HepG2 (cell line): ENCODE data around the gene NODAL. TPM values are rescaled to one million over a fixed set of nuclear protein-coding genes. Genes with fewer than 3 reads are reported as not detected.

Experiments
- ETV6 ChIP-seq: sonication (generic); formaldehyde crosslinking; conservative IDR thresholded peaks from 2 replicates; pipeline ENCODE4 v1.4.0; 2020; ENCODE audit warnings: missing genetic modification reagents
- FOXK2 ChIP-seq: fragments of 450-650 bp; IDR thresholded peaks from 2 replicates; pipeline ENCODE4 v1.6.1; 2016
- HNF4G ChIP-seq, 2 experiments: sonication (generic) in 1 of 2; formaldehyde crosslinking in 1 of 2; IDR thresholded peaks; 2 replicates each; pipeline versions ENCODE4 v1.4.0 to v1.6.1; 2011 to 2020; ENCODE audit warnings: borderline replicate concordance in 2 of 2, low read depth in 2 of 2, mild to moderate bottlenecking in 2 of 2, low read length in 1 of 2, missing genetic modification reagents in 1 of 2, moderate library complexity in 1 of 2
- MZF1 ChIP-seq: sonication (generic); formaldehyde crosslinking; IDR thresholded peaks from 2 replicates; pipeline ENCODE4 v1.8.1; 2023; ENCODE audit warnings: mild to moderate bottlenecking, missing genetic modification reagents, borderline replicate concordance
- NCOR1 ChIP-seq: fragments of 200-600 bp; sonication (generic); IDR thresholded peaks from 2 replicates; pipeline ENCODE4 v1.7.0; 2017; ENCODE audit warnings: antibody characterized with exemption, low read length, borderline replicate concordance
- RXRB ChIP-seq: IDR thresholded peaks from 2 replicates; pipeline ENCODE4 v1.6.1; 2016; ENCODE audit warnings: borderline replicate concordance, missing genetic modification reagents, missing compliant biosample characterization
- SP4 ChIP-seq: sonication (generic); formaldehyde crosslinking; IDR thresholded peaks from 2 replicates; pipeline ENCODE4 v1.8.1; 2023; ENCODE audit warnings: mild to moderate bottlenecking, missing genetic modification reagents
- TSC22D2 ChIP-seq: sonication (generic); formaldehyde crosslinking; IDR thresholded peaks from 2 replicates; pipeline ENCODE4 v1.5.1; 2020; ENCODE audit warnings: missing genetic modification reagents, mild to moderate bottlenecking, borderline replicate concordance
- ZMYM4 ChIP-seq: sonication (generic); formaldehyde crosslinking; IDR thresholded peaks from 2 replicates; pipeline ENCODE4 v1.8.1; 2023; ENCODE audit warnings: mild to moderate bottlenecking, missing genetic modification reagents
- ZNF232 ChIP-seq: sonication (generic); formaldehyde crosslinking; IDR thresholded peaks from 2 replicates; pipeline ENCODE4 v1.4.0; 2020; ENCODE audit warnings: missing genetic modification reagents, borderline replicate concordance
- ZNF235 ChIP-seq: sonication (generic); formaldehyde crosslinking; IDR thresholded peaks from 2 replicates; pipeline ENCODE4 v1.8.1; 2023; ENCODE audit warnings: mild to moderate bottlenecking, missing genetic modification reagents, borderline replicate concordance
- ZNF431 ChIP-seq: sonication (generic); formaldehyde crosslinking; IDR thresholded peaks from 2 replicates; pipeline ENCODE4 v1.9.0; 2022; ENCODE audit warnings: missing genetic modification reagents, low read depth, mild to moderate bottlenecking, borderline replicate concordance
- ZNF503 ChIP-seq: sonication (generic); formaldehyde crosslinking; IDR thresholded peaks from 2 replicates; pipeline ENCODE4 v1.4.0; 2020; ENCODE audit warnings: missing genetic modification reagents
- ZNF615 ChIP-seq: sonication (generic); formaldehyde crosslinking; IDR thresholded peaks from 2 replicates; pipeline ENCODE4 v1.5.0; 2020; ENCODE audit warnings: mild to moderate bottlenecking, missing genetic modification reagents, borderline replicate concordance
- ZNF660 ChIP-seq: sonication (generic); formaldehyde crosslinking; IDR thresholded peaks from 2 replicates; pipeline ENCODE4 v1.5.1; 2020; ENCODE audit warnings: mild to moderate bottlenecking, low read depth, missing genetic modification reagents, borderline replicate concordance
- ZSCAN30 ChIP-seq: sonication (generic); formaldehyde crosslinking; IDR thresholded peaks from 2 replicates; pipeline ENCODE4 v1.5.0; 2020; ENCODE audit warnings: mild to moderate bottlenecking, missing genetic modification reagents
- polyA plus RNA-seq, 8 experiments: library from polyadenylated mRNA; depleted of rRNA in 3 of 8; stranded (reverse) in 7 of 8; unstranded in 1 of 8; fragments of >200 nt; fragmentation: Illumina TruSeq in 4 of 8; extraction: Trizol in 4 of 8; gene quantifications; 2 replicates each; pipeline versions ENCODE4 v1.2.1 to v1.2.3, GENCODE V29; 2011 to 2016; ENCODE audit warnings: low read depth in 4 of 8, missing spikeins in 1 of 8, mixed read lengths in 1 of 8; ENCODE audit not compliant: insufficient read depth in 1 of 8
- total RNA-seq, 5 experiments: library from RNA; depleted of rRNA; stranded (reverse); fragments of >200 nt; fragmentation: Illumina TruSeq; extraction: Trizol; gene quantifications; 2 replicates each; pipeline ENCODE4 v1.2.3, GENCODE V29; 2016; ENCODE audit warnings: low read depth in 1 of 5
- TF ChIP-seq, protein P1 (sequence below): sonication (generic); formaldehyde crosslinking; IDR thresholded peaks from 2 replicates; pipeline ENCODE4 v1.5.1; 2020; ENCODE audit warnings: missing genetic modification reagents, mild to moderate bottlenecking, borderline replicate concordance
- TF ChIP-seq, protein P2 (sequence below): sonication (generic); IDR thresholded peaks from 2 replicates; pipeline ENCODE4 v1.6.1; 2016; ENCODE audit warnings: low read depth, borderline replicate concordance
- TF ChIP-seq, protein P3 (sequence below): sonication (generic); formaldehyde crosslinking; IDR thresholded peaks from 2 replicates; pipeline ENCODE4 v1.8.1; 2023; ENCODE audit warnings: missing genetic modification reagents, mild to moderate bottlenecking, borderline replicate concordance
- TF ChIP-seq, protein P4 (sequence below): sonication (generic); formaldehyde crosslinking; IDR thresholded peaks from 2 replicates; pipeline ENCODE4 v1.5.0; 2020; ENCODE audit warnings: missing genetic modification reagents

The NODAL gene
- total and polyA plus RNA-seq, 2 of the 13 experiments (the other 11 are each of a cell fraction or from before 2014, with no cell fraction given): not detected

DNA sequence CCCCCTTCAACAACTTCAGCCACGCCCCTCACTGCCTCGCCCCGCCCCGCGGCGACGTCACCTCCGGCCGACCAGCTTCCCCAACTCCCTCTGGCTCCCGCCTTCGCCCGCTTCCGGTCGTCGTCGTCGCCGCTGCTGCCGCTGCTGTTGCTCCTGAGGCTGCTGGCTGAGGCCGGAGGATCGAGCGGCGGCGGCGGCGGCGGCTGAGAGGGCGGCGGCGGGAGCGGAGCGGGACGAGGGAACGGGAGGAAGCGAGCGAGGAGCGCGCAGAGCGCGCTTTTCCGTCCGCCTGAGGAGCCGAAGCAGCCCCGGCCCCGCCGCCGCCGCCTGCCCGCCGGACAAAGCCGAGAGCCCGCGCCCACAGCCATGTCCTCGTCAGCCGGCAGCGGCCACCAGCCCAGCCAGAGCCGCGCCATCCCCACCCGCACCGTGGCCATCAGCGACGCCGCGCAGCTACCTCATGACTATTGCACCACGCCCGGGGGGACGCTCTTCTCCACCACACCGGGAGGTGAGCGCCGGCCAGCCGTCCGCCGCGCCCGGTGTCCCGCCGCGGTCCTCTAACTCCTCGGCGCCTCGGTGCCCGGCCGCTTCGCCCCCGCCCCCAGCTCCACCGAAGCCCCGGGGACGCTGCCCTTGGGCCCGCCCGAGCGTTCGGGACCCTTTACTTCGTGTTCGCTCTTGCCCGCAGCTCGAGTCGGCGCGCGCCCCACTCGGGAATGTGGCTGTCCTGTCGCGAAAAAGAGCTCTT lies 37.3 kb downstream of the NODAL start, which contains the start of gene EIF4EBP2 (continued):
- TF ChIP-seq ZNF660 (CRISPR knock-in tag) (no peak), ZSCAN30 (no peak), RXRB (CRISPR knock-in tag) (no peak), ZMYM4 (CRISPR knock-in tag) (peak; percentile 75; the same call in 1 of the 2 replicates), TSC22D2 (peak; percentile 86; the same call in 1 of the 2 replicates), NCOR1 (no peak), ZNF615 (CRISPR knock-in tag) (no peak), FOXK2 (no peak), ZNF431 (CRISPR knock-in tag) (no peak), ZNF503 (CRISPR knock-in tag) (no peak), ZNF235 (CRISPR knock-in tag) (no peak), SP4 (peak; percentile 95), MZF1 (CRISPR knock-in tag) (no peak), ZNF232 (CRISPR knock-in tag) (no peak), ETV6 (CRISPR knock-in tag) (no peak), HNF4G (IDR thresholded peaks at IDR 0.05; ENCODE audit: borderline replicate concordance, low read depth, low read length) (no peak), HNF4G (CRISPR knock-in tag; IDR thresholded peaks at IDR 0.05; ENCODE audit: borderline replicate concordance, low read depth) (no peak)
- TF ChIP-seq, protein P1, sequence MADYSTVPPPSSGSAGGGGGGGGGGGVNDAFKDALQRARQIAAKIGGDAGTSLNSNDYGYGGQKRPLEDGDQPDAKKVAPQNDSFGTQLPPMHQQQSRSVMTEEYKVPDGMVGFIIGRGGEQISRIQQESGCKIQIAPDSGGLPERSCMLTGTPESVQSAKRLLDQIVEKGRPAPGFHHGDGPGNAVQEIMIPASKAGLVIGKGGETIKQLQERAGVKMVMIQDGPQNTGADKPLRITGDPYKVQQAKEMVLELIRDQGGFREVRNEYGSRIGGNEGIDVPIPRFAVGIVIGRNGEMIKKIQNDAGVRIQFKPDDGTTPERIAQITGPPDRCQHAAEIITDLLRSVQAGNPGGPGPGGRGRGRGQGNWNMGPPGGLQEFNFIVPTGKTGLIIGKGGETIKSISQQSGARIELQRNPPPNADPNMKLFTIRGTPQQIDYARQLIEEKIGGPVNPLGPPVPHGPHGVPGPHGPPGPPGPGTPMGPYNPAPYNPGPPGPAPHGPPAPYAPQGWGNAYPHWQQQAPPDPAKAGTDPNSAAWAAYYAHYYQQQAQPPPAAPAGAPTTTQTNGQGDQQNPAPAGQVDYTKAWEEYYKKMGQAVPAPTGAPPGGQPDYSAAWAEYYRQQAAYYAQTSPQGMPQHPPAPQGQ (CRISPR knock-in tag): no peak
- TF ChIP-seq, protein P2, sequence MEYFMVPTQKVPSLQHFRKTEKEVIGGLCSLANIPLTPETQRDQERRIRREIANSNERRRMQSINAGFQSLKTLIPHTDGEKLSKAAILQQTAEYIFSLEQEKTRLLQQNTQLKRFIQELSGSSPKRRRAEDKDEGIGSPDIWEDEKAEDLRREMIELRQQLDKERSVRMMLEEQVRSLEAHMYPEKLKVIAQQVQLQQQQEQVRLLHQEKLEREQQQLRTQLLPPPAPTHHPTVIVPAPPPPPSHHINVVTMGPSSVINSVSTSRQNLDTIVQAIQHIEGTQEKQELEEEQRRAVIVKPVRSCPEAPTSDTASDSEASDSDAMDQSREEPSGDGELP: no peak; the same call in 1 of the 2 replicates
- TF ChIP-seq, protein P3, sequence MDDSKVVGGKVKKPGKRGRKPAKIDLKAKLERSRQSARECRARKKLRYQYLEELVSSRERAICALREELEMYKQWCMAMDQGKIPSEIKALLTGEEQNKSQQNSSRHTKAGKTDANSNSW (CRISPR knock-in tag): no peak
- TF ChIP-seq, protein P4, sequence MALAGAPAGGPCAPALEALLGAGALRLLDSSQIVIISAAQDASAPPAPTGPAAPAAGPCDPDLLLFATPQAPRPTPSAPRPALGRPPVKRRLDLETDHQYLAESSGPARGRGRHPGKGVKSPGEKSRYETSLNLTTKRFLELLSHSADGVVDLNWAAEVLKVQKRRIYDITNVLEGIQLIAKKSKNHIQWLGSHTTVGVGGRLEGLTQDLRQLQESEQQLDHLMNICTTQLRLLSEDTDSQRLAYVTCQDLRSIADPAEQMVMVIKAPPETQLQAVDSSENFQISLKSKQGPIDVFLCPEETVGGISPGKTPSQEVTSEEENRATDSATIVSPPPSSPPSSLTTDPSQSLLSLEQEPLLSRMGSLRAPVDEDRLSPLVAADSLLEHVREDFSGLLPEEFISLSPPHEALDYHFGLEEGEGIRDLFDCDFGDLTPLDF (CRISPR knock-in tag): peak; percentile 77
